Activated T-helper 1 cell treated with anti-CD3 and anti-CD28 coated beads, Interleukin-12 subunit alpha, Interleukin-12 subunit beta, Interleukin-2, Interleukin-4 antibody, amounts not matched to agents 30 ng/mL and 10 ng/mL and 1 ng/mL, durations not matched to agents 14 hours and 24 hours and 36 hours (primary cell): ENCODE measurements around the gene EEF1A2. TPM values are rescaled to one million over a fixed set of nuclear protein-coding genes. Genes with fewer than 3 reads are reported as not detected.

Experiments
- DNase-seq: peaks from one replicate; pipeline ENCODE4 v3.0.0; 2021; ENCODE audit warnings: low spot score
- H3K27ac Mint-ChIP-seq: one replicate; pipeline ENCODE4 v1.8.0; 2021; ENCODE audit warnings: mild to moderate bottlenecking, mixed read lengths
- H3K27me3 Mint-ChIP-seq: one replicate; pipeline ENCODE4 v1.8.0; 2022; ENCODE audit warnings: mild to moderate bottlenecking, moderate library complexity, mixed read lengths; ENCODE audit not compliant: insufficient read depth
- H3K36me3 Mint-ChIP-seq: one replicate; pipeline ENCODE4 v1.8.0; 2021; ENCODE audit warnings: low read depth, mixed read lengths
- H3K4me1 Mint-ChIP-seq: one replicate; pipeline ENCODE4 v1.8.0; 2021; ENCODE audit warnings: low read depth, mixed read lengths
- H3K4me3 Mint-ChIP-seq: one replicate; pipeline ENCODE4 v1.8.0; 2021; ENCODE audit warnings: mild to moderate bottlenecking, moderate library complexity, mixed read lengths
- H3K9me3 Mint-ChIP-seq: one replicate; pipeline ENCODE4 v1.8.0; 2021; ENCODE audit warnings: mixed read lengths
- intact Hi-C: fragments of 100-400 bp; cut with micrococcal nuclease; formaldehyde crosslinking; loops from one replicate; pipeline ENCODE4 v1.15.1; 2024
- total RNA-seq: library from RNA; stranded (reverse); gene quantifications from 2 replicates; pipeline ENCODE4 v1.2.3, GENCODE V29; 2022

EEF1A2 gene
- total RNA-seq, 1 donor from 2014 or later: 0.80 TPM

GRCh38 chr20:63477944-63478343, 20.9 kb downstream of the EEF1A2 start:
- intact Hi-C loops: no loop called here
- no peaks in the 10 kb centered on the region for H3K4me1 Mint-ChIP-seq
- no peak for DNase-seq
- H3K27me3 Mint-ChIP-seq: peaks cover 33% of the 10 kb centered on the region
- H3K36me3 Mint-ChIP-seq: no peaks in the 10 kb centered on the region
- no peaks in the 10 kb centered on the region for H3K9me3 Mint-ChIP-seq
- H3K4me3 Mint-ChIP-seq: no peak overlapping the region
- H3K27ac Mint-ChIP-seq: no peak overlapping the region

- no peak overlapping the region for H3K4me3 Mint-ChIP-seq
- peaks cover 33% of the 10 kb centered on the region for H3K27me3 Mint-ChIP-seq
- intact Hi-C loops: no loop called here
- H3K4me1 Mint-ChIP-seq: no peaks in the 10 kb centered on the region
- no peaks in the 10 kb centered on the region for H3K9me3 Mint-ChIP-seq
- H3K27ac Mint-ChIP-seq: no peak overlapping the region
- no peaks in the 10 kb centered on the region for H3K36me3 Mint-ChIP-seq
- DNase-seq: no peak
Measured at GRCh38 chr20:63477061-63477616, 21.7 kb downstream of the EEF1A2 start.

GRCh38 chr20:63475209-63475608, 23.7 kb downstream of the EEF1A2 start:
- Mint-ChIP-seq H3K27me3 (peaks cover 32% of the 10 kb centered on the region), H3K36me3 (no peaks in the 10 kb centered on the region), H3K4me3 (no peak overlapping the region), H3K9me3 (no peaks in the 10 kb centered on the region), H3K27ac (no peak overlapping the region), H3K4me1 (no peaks in the 10 kb centered on the region)
- DNase-seq: no peak
- intact Hi-C loops: no loop called here

DNA sequence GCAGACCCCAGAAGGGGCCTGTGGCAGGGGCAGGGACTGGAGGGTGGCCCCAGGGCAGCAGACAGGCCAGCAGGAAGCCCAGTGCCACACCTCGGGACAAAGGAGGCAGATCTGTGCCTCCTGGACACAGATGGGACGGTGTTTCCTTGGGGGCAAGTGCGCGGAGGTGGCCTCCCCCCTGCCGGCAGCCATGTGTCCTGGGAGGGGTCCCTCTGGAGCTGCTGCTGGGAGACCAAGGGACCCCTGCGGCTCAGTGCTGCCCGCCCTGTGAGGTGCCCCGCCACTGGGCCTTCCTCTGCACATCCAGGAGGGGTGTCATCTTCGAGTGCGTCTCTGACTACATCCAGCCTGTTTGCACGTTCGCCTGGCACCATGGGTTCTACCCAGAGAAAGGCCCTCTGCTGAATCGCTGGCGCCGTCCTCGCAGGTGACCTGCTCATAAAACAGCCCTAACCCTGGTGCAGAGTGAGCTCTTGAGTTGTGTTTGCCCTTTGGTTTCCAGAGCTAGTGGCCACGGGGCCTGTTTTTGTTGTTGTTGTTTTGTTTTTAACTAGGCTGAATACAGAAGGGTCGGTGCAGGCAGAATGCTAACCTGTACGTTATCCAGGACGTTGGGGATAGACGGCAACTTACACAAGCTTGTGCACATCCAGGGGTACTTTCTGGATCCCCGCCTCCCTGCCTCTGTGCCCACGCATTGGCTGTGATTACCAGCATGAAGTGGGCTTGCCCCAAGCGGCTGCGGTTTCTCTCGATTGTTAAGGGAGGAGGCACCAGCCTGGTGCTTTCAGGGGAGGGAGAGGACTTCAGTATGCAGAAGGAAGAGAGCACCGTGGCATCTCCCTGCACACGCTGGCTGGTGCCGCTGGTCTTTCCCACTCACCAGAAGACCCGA, 25.1 kb downstream of the EEF1A2 start:
- no peaks in the 10 kb centered on the region for H3K4me1 Mint-ChIP-seq
- no peak overlapping the region for H3K27ac Mint-ChIP-seq
- peaks cover 33% of the 10 kb centered on the region for H3K27me3 Mint-ChIP-seq
- DNase-seq: no peak
- H3K9me3 Mint-ChIP-seq: no peaks in the 10 kb centered on the region
- no peaks in the 10 kb centered on the region for H3K36me3 Mint-ChIP-seq
- H3K4me3 Mint-ChIP-seq: no peak overlapping the region
- intact Hi-C loops: no loop called here

- Mint-ChIP-seq H3K36me3 (no peaks in the 10 kb centered on the region), H3K9me3 (no peaks in the 10 kb centered on the region), H3K4me3 (no peak overlapping the region), H3K27me3 (peaks cover 32% of the 10 kb centered on the region), H3K4me1 (no peaks in the 10 kb centered on the region), H3K27ac (no peak overlapping the region)
- DNase-seq: no peak
- intact Hi-C loops: no loop called here
Measured at GRCh38 chr20:63472862-63473390, 26.0 kb downstream of the EEF1A2 start.

DNA sequence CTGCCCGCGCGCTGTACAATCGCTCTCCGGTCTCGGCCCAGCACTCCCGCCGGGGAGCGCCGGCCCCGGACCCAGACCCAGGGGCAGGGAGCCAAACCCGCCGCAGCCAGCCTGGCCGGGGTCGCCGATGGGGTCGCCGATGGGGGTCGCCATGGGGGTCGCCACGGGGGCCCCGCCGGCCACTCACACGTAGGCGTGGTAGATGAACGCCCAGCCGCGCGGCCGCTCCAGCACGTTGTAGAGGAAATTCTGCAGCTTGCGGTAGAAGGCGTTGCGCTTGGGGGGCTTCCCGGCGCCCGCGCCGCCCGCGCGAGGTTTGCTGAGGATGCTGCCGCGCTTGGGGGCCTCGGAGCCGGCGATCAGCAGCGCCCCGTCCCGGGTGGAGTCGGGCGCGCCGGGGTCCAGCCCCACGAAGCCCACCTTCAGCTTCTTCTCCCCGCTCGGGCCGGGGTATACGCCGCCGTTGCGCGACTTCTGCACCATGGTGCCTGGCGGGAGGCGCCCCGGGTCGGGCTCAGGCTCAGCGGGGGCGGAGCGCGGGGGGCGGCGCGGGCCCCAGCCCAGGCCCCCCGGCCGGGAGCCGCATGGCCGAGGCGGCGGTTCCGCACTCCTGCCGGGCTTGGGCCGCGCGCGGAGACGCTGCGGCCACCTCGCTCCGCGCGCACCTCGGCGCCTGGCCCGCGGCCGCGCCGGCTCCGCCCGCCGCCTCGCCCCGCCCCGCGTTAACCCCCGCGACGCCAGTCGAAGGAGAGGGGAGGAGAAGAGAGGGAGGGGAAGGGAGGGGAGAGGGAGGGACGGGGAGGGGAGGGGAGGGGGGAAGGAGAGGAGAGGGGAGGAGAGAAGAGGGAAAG, 26.7 kb downstream of the EEF1A2 start, which contains the start of gene KCNQ2:
TSS of gene KCNQ2 (minus strand) at position 675 of the 851 bp plus-strand sequence. CDS start at position 483, 192 bp downstream.
- H3K27me3 Mint-ChIP-seq: peaks cover 28% of the 10 kb centered on the region
- no peak for DNase-seq
- H3K36me3 Mint-ChIP-seq: no peaks in the 10 kb centered on the region
- intact Hi-C loops: no loop called here
- no peaks in the 10 kb centered on the region for H3K4me1 Mint-ChIP-seq
- H3K27ac Mint-ChIP-seq: no peak within 1 kb of the TSS
- no peaks in the 10 kb centered on the region for H3K9me3 Mint-ChIP-seq
- H3K4me3 Mint-ChIP-seq: no peak within 1 kb of the TSS

DNA sequence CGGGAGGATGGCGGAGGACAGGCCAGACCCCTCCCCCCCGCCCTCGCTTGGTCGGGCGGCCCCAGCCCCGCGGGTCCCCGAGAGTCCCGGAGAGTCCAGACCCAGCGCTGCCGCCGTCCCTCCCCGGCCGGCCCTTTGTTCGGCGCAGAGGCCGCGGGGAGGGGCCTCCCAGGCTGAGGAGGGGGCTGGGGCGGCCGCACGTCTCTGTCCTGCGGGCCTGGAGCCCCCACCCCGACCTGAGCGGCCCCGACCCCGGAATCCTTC, 27.2 kb downstream of the EEF1A2 start:
- Mint-ChIP-seq H3K4me1 (no peaks in the 10 kb centered on the region), H3K27ac (no peak overlapping the region), H3K9me3 (no peaks in the 10 kb centered on the region), H3K4me3 (no peak overlapping the region), H3K27me3 (peaks cover 28% of the 10 kb centered on the region), H3K36me3 (no peaks in the 10 kb centered on the region)
- intact Hi-C loops: no loop called here
- no peak for DNase-seq

GRCh38 chr20:63471002-63471716, 27.7 kb downstream of the EEF1A2 start:
- no peaks in the 10 kb centered on the region for H3K9me3 Mint-ChIP-seq
- no peaks in the 10 kb centered on the region for H3K4me1 Mint-ChIP-seq
- H3K36me3 Mint-ChIP-seq: no peaks in the 10 kb centered on the region
- intact Hi-C loops: no loop called here
- H3K27me3 Mint-ChIP-seq: peaks cover 25% of the 10 kb centered on the region
- no peak overlapping the region for H3K27ac Mint-ChIP-seq
- no peak for DNase-seq
- H3K4me3 Mint-ChIP-seq: no peak overlapping the region

GRCh38 chr20:63470410-63470809, 28.5 kb downstream of the EEF1A2 start:
- DNase-seq: no peak
- no peaks in the 10 kb centered on the region for H3K4me1 Mint-ChIP-seq
- intact Hi-C loops: no loop called here
- no peaks in the 10 kb centered on the region for H3K9me3 Mint-ChIP-seq
- H3K36me3 Mint-ChIP-seq: no peaks in the 10 kb centered on the region
- no peak overlapping the region for H3K27ac Mint-ChIP-seq
- H3K27me3 Mint-ChIP-seq: peaks cover 24% of the 10 kb centered on the region
- no peak overlapping the region for H3K4me3 Mint-ChIP-seq

- intact Hi-C loops: no loop called here
- Mint-ChIP-seq H3K4me1 (no peaks in the 10 kb centered on the region), H3K27ac (no peak overlapping the region), H3K9me3 (no peaks in the 10 kb centered on the region), H3K27me3 (peaks cover 23% of the 10 kb centered on the region), H3K36me3 (no peaks in the 10 kb centered on the region), H3K4me3 (no peak overlapping the region)
- no peak for DNase-seq
Measured at GRCh38 chr20:63469713-63470101, 29.2 kb downstream of the EEF1A2 start.

DNA sequence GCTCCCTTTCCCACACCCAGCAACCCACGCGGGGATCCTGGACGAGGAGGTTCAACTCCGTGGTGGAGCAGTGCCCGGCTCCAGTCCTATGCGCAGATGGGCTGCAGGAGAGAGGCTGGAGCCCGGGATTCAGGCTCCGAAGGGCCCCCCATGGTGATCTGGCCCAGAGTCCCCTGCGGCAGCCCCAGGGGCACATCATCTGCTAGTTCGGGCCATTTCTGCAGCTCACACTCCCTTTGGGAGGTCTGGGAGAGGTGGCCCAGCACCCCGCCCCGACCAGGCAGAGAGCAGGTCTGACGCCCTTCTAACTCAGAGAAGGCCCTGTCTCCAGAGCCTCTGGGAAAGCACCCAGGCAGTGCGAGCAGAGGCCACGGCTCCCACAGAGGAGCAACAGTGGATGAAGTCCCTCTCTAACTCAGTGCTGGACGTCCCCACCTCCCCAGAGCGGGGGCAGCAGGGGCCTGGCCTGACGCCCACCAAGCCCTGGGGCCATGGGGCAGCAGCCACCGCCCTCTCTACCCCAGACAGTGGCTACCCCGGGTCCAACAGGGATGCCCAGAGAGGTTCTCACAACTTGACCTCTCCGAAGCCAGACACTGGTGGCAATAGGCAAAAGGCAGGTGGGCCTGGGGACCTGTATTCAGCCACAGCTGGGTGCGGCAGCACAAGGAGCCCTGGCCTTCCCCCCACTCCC, 29.7 kb downstream of the EEF1A2 start:
- H3K9me3 Mint-ChIP-seq: no peaks in the 10 kb centered on the region
- no peaks in the 10 kb centered on the region for H3K36me3 Mint-ChIP-seq
- H3K27ac Mint-ChIP-seq: no peak overlapping the region
- H3K27me3 Mint-ChIP-seq: peaks cover 20% of the 10 kb centered on the region
- intact Hi-C loops: no loop called here
- no peak for DNase-seq
- H3K4me1 Mint-ChIP-seq: no peaks in the 10 kb centered on the region
- H3K4me3 Mint-ChIP-seq: no peak overlapping the region

GRCh38 chr20:63468421-63468820, 30.5 kb downstream of the EEF1A2 start:
- H3K36me3 Mint-ChIP-seq: no peaks in the 10 kb centered on the region
- H3K4me3 Mint-ChIP-seq: no peak overlapping the region
- peaks cover 18% of the 10 kb centered on the region for H3K27me3 Mint-ChIP-seq
- intact Hi-C loops: no loop called here
- no peak overlapping the region for H3K27ac Mint-ChIP-seq
- H3K4me1 Mint-ChIP-seq: no peaks in the 10 kb centered on the region
- no peaks in the 10 kb centered on the region for H3K9me3 Mint-ChIP-seq
- no peak for DNase-seq
